Thoracic aorta (tissue), 2 donors: ENCODE results near the gene NOC2L. TPM values are rescaled to one million over a fixed set of nuclear protein-coding genes. Genes with fewer than 3 reads are reported as not detected.

Experiments
- ATAC-seq: fragments of 150-250 bp; one replicate; pipeline ENCODE4 v1.8.0; 2017; ENCODE audit warnings: low read depth; ENCODE audit not compliant: insufficient number of reproducible peaks, low FRiP score
- DNase-seq: peaks from one replicate; pipeline ENCODE4 v3.0.0-alpha.2; 2020; ENCODE audit warnings: low spot score
- H3K27ac ChIP-seq, 2 donors: fragments of 200-600 bp; sonication (generic); 1 replicate in 1 of 2; 2 replicates in 1 of 2; pipeline ENCODE4 v1.5.1; 2016; ENCODE audit warnings: mild to moderate bottlenecking in 2 of 2, moderate library complexity in 2 of 2
- H3K27me3 ChIP-seq: fragments of 200-600 bp; sonication (generic); replicated peaks from 2 replicates; pipeline ENCODE4 v1.6.0; 2016; ENCODE audit warnings: mild to moderate bottlenecking; ENCODE audit not compliant: insufficient read depth
- H3K36me3 ChIP-seq: fragments of 200-600 bp; sonication (generic); one replicate; pipeline ENCODE4 v1.5.1; 2016
- H3K4me1 ChIP-seq, 2 donors: fragments of 200-600 bp; sonication (generic); 1 replicate in 1 of 2; 2 replicates in 1 of 2; pipeline versions ENCODE4 v1.5.1 to v1.6.0; 2016; ENCODE audit warnings: low read depth in 2 of 2, mild to moderate bottlenecking in 1 of 2; ENCODE audit not compliant: control insufficient read depth in 1 of 2
- H3K4me3 ChIP-seq: fragments of 200-600 bp; sonication (generic); 2 replicates; pipeline ENCODE4 v1.5.1; 2016; ENCODE audit warnings: mild to moderate bottlenecking
- H3K9me3 ChIP-seq: fragments of 200-600 bp; sonication (generic); 2 replicates; pipeline ENCODE4 v1.5.1; 2016
- CTCF ChIP-seq: fragments of 200-600 bp; sonication (generic); IDR thresholded peaks from one replicate; pipeline ENCODE4 v1.5.1; 2019; ENCODE audit warnings: antibody characterized with exemption
- total RNA-seq, 2 donors: library from RNA; depleted of rRNA; stranded (reverse); fragments of >200 nt; gene quantifications; one replicate each; pipeline versions ENCODE4 v1.1.0 to v1.2.3, GENCODE V29; 2016

NOC2L gene
- total RNA-seq, 2 donors from 2014 or later = 33.8 to 47.2 TPM

DNA sequence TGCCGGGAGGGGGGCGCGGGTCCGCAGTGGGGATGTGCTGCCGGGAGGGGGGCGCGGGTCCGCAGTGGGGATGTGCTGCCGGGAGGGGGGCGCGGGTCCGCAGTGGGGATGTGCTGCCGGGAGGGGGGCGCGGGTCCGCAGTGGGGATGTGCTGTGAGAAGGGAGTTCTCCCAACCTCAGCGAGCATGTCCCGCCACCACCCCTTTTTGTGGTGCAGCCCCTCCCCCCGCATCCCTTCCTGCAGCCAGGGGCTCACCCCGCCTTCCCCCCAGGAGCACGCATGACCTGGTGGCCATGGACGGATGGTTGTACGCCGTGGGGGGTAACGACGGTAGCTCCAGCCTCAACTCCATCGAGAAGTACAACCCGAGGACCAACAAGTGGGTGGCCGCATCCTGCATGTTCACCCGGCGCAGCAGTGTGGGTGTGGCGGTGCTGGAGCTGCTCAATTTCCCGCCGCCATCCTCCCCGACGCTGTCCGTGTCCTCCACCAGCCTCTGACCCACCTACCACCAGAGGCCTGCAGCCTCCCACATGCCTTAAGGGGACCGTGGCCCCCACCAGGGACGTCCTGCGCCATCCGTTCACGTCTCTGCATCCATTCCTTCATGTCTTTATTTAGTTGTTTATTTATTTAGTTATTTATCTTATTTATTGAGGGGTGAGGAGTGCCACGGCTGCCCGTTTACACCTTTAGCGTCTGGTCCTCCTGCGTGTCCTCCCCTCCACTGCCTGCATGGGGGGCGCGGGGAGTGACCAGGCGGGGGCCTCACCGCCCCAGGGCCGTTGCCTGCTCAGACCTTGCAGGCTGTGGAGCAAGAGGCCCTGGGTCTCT lies 5.9 kb upstream of the NOC2L start:
- no peak for TF ChIP-seq CTCF
- Histone ChIP-seq H3K36me3 (no peaks in the 10 kb centered on the region), H3K27ac (no peak overlapping the region), H3K4me3 (no peak overlapping the region), H3K9me3 (no peaks in the 10 kb centered on the region), H3K27me3 (no peaks in the 10 kb centered on the region), H3K4me1 (peaks cover 9 to 19% of the 10 kb centered on the region in 2 donors)
- DNase-seq (no peak), ATAC-seq (no peak)

GRCh38 chr1:963746-964525 lies 4.9 kb upstream of the NOC2L start:
- ATAC-seq (no peak), DNase-seq (no peak)
- Histone ChIP-seq H3K27ac (no peak overlapping the region), H3K36me3 (no peaks in the 10 kb centered on the region), H3K4me3 (no peak overlapping the region), H3K9me3 (no peaks in the 10 kb centered on the region), H3K27me3 (no peaks in the 10 kb centered on the region), H3K4me1 (peaks cover 13 to 26% of the 10 kb centered on the region in 2 donors)
- TF ChIP-seq CTCF = no peak

GRCh38 chr1:963301-963651 lies 4.2 kb upstream of the NOC2L start:
- no peaks in the 10 kb centered on the region for H3K27me3 ChIP-seq
- H3K4me1 ChIP-seq = peaks cover 16 to 31% of the 10 kb centered on the region in 2 donors
- ATAC-seq = no peak

DNA sequence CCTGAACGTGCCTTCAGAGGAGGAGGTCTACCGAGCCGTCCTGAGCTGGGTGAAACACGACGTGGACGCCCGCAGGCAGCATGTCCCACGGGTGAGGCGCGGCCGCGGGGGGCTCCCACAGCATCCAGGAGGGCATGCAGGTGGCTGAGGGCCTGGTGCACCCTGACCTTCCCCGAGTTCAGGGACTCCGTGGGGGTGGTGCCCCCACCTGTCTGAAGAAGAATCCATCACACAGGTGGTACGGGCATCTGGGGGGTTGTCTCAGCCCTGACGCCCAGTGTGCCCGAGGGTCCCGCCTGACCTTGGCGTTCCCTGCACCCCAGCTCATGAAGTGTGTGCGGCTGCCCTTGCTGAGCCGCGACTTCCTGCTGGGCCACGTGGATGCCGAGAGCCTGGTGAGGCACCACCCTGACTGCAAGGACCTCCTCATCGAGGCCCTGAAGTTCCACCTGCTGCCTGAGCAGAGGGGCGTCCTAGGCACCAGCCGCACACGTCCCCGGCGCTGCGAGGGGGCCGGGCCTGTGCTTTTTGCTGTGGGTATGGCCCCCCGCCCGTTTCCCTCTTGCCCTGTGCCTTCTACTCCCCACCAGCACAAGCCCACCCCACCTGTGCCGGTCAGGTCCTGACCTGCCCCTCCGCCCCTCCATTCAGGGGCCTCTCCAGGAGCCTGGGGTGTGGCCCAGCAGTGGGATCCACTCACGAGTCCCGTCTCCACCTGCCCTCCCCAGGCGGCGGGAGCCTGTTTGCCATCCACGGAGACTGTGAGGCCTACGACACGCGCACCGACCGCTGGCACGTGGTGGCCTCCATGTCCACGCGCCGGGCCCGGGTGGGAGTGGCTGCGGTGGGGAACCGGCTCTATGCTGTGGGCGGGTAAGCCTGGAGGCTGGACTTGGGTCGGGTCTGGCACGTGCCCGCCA lies 3.6 kb upstream of the NOC2L start:
- no peak for TF ChIP-seq CTCF
- H3K36me3 ChIP-seq = no peaks in the 10 kb centered on the region
- H3K9me3 ChIP-seq = no peaks in the 10 kb centered on the region
- H3K27me3 ChIP-seq = no peaks in the 10 kb centered on the region
- DNase-seq (no peak), ATAC-seq (no peak)
- peaks cover 19 to 37% of the 10 kb centered on the region in 2 donors for H3K4me1 ChIP-seq
- no peak overlapping the region for H3K27ac ChIP-seq
- no peak overlapping the region for H3K4me3 ChIP-seq

More at GRCh38 chr1:963301-963651, 4.2 kb upstream of the NOC2L start:
- no peak overlapping the region for H3K27ac ChIP-seq
- H3K4me3 ChIP-seq = no peak overlapping the region
- no peak for DNase-seq
- TF ChIP-seq CTCF = no peak
- H3K9me3 ChIP-seq = no peaks in the 10 kb centered on the region
- H3K36me3 ChIP-seq = no peaks in the 10 kb centered on the region
